Measurements from ENCODE around the gene TMEM37. TPM values are rescaled to one million over a fixed set of nuclear protein-coding genes. Genes with fewer than 3 reads are reported as not detected.

TMEM37 gene
- total and polyA plus RNA-seq, 2 of the 13 experiments (the other 11 are each of a cell fraction or from before 2014, with no cell fraction given), result 37.7 to 115 TPM

DNA sequence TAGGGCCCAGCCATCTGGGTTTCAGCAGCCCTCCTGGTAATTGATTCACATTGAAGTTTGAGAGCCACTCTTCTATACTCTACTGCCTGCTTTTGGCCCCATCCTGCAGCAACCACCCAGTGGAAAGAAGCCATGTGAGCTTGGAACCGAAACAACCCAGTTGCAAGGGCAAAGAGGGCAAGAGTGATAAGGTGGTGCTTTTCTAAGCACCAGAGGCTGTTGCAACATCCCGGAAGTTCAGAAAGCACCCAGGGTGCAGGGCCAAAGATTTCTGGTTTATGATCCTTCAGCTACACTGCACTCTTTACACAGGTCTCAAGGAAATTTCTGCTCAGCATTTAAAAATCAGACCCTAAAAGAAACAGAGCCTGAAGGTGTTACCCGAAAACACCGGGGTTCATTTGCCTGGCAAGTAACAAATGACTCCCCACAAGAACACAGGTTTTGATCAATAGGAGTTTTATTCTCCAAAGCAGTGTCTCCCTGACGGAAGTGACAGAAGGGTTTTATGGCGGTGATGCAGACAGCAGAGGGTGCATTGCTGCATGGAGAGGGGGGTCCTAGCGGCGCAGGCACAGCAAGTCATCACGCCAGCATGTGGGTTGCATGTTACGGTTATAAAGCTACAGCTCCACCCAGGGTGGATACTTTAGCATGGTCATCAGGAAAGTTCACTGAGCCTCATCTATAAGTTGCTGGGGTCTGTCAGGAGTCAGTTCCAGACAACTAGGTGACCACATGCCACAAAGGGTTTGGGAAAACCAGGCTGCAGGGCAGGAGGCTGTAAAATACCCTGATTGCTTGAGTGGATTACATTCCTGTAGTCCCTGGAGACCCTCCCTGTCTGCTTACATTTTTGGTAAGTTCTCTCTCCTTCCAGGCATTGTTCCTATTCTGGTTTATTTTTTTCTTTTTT is 28.8 kb upstream of the TMEM37 start (continued):
- TF ChIP-seq HOXA9 (CRISPR knock-in tag; IDR thresholded peaks at IDR 0.05; ENCODE audit: borderline replicate concordance) (no peak), SMAD1 (CRISPR knock-in tag; IDR thresholded peaks at IDR 0.05; ENCODE audit: borderline replicate concordance, low read depth) (no peak), CEBPB (IDR thresholded peaks at IDR 0.05; ENCODE audit: borderline replicate concordance, low read depth, low read length) (peak; percentile 95), ZNF331 (CRISPR knock-in tag; IDR thresholded peaks at IDR 0.05) (peak; percentile 40; the same call in 1 of the 2 replicates), ZNF724P (CRISPR knock-in tag; IDR thresholded peaks at IDR 0.05; ENCODE audit: borderline replicate concordance) (no peak), ZNF713 (CRISPR knock-in tag; IDR thresholded peaks at IDR 0.05) (no peak), FOXO1 (CRISPR knock-in tag; IDR thresholded peaks at IDR 0.05) (no peak; the same call in 1 of the 2 replicates), GLI4 (CRISPR knock-in tag; IDR thresholded peaks at IDR 0.05; ENCODE audit: borderline replicate concordance) (no peak), KMT2B (CRISPR knock-in tag; IDR thresholded peaks at IDR 0.05) (no peak), ZNF232 (CRISPR knock-in tag; IDR thresholded peaks at IDR 0.05; ENCODE audit: borderline replicate concordance) (0 out of 2 replicates have a peak, but pooled peaks have one; percentile 46), NFIC (IDR thresholded peaks at IDR 0.05; ENCODE audit: low read length) (no peak), ZNF616 (CRISPR knock-in tag; IDR thresholded peaks at IDR 0.05; ENCODE audit: low read depth) (no peak), ZNF224 (CRISPR knock-in tag; IDR thresholded peaks at IDR 0.05) (0 out of 2 replicates have a peak, but pooled peaks have one; percentile 39), ZNF552 (CRISPR knock-in tag; IDR thresholded peaks at IDR 0.05; ENCODE audit: borderline replicate concordance) (no peak)
- TF ChIP-seq, protein P1, sequence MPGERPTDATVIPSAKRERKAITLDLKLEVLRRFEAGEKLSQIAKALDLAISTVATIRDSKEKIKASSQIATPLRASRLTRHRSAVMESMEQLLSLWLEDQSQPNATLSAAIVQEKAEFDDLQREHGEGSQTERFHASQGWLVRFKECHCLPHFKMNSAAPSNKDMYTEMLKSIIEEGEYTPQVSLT (CRISPR knock-in tag; IDR thresholded peaks at IDR 0.05; ENCODE audit: borderline replicate concordance, low read depth), result no peak
- TF ChIP-seq, protein P2, sequence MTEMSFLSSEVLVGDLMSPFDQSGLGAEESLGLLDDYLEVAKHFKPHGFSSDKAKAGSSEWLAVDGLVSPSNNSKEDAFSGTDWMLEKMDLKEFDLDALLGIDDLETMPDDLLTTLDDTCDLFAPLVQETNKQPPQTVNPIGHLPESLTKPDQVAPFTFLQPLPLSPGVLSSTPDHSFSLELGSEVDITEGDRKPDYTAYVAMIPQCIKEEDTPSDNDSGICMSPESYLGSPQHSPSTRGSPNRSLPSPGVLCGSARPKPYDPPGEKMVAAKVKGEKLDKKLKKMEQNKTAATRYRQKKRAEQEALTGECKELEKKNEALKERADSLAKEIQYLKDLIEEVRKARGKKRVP (CRISPR knock-in tag; IDR thresholded peaks at IDR 0.05), result peak in 1 of 2 experiments; percentile 51; a peak in 2 of 4 replicates
- TF ChIP-seq, protein P3, sequence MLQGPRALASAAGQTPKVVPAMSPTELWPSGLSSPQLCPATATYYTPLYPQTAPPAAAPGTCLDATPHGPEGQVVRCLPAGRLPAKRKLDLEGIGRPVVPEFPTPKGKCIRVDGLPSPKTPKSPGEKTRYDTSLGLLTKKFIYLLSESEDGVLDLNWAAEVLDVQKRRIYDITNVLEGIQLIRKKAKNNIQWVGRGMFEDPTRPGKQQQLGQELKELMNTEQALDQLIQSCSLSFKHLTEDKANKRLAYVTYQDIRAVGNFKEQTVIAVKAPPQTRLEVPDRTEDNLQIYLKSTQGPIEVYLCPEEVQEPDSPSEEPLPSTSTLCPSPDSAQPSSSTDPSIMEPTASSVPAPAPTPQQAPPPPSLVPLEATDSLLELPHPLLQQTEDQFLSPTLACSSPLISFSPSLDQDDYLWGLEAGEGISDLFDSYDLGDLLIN (CRISPR knock-in tag; IDR thresholded peaks at IDR 0.05; ENCODE audit: borderline replicate concordance), result no peak
- TF ChIP-seq, protein P4, sequence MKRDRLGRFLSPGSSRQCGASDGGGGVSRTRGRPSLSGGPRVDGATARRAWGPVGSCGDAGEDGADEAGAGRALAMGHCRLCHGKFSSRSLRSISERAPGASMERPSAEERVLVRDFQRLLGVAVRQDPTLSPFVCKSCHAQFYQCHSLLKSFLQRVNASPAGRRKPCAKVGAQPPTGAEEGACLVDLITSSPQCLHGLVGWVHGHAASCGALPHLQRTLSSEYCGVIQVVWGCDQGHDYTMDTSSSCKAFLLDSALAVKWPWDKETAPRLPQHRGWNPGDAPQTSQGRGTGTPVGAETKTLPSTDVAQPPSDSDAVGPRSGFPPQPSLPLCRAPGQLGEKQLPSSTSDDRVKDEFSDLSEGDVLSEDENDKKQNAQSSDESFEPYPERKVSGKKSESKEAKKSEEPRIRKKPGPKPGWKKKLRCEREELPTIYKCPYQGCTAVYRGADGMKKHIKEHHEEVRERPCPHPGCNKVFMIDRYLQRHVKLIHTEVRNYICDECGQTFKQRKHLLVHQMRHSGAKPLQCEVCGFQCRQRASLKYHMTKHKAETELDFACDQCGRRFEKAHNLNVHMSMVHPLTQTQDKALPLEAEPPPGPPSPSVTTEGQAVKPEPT (CRISPR knock-in tag; IDR thresholded peaks at IDR 0.05; ENCODE audit: low read depth), result no peak
- TF ChIP-seq, protein P5, sequence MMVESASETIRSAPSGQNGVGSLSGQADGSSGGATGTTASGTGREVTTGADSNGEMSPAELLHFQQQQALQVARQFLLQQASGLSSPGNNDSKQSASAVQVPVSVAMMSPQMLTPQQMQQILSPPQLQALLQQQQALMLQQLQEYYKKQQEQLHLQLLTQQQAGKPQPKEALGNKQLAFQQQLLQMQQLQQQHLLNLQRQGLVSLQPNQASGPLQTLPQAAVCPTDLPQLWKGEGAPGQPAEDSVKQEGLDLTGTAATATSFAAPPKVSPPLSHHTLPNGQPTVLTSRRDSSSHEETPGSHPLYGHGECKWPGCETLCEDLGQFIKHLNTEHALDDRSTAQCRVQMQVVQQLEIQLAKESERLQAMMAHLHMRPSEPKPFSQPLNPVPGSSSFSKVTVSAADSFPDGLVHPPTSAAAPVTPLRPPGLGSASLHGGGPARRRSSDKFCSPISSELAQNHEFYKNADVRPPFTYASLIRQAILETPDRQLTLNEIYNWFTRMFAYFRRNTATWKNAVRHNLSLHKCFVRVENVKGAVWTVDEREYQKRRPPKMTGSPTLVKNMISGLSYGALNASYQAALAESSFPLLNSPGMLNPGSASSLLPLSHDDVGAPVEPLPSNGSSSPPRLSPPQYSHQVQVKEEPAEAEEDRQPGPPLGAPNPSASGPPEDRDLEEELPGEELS (CRISPR knock-in tag; IDR thresholded peaks at IDR 0.05), result peak; percentile 45; the same call in 1 of the 2 replicates
- TF ChIP-seq, protein P6, sequence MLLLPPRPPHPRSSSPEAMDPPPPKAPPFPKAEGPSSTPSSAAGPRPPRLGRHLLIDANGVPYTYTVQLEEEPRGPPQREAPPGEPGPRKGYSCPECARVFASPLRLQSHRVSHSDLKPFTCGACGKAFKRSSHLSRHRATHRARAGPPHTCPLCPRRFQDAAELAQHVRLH (CRISPR knock-in tag; IDR thresholded peaks at IDR 0.05; ENCODE audit: borderline replicate concordance, low read depth), result no peak

Data from HepG2 (cell line).